ENCODE measurements around the gene AVPR2. TPM values are rescaled to one million over a fixed set of nuclear protein-coding genes. Genes with fewer than 3 reads are reported as not detected.
A peak's percentile ranks its signal among the peaks of the same experiment; 100 is the strongest.

Gene AVPR2
- total and polyA plus RNA-seq, 4 donors = 0.05 TPM; not detected in 3

- no peak for TF ChIP-seq SP1 (IDR thresholded peaks at IDR 0.05)
- TF ChIP-seq FOXA1 (IDR thresholded peaks at IDR 0.05) = no peak
- TF ChIP-seq MAX (IDR thresholded peaks at IDR 0.05) = no peak
These were observed 40.3 kb downstream of the AVPR2 start (continued) for GRCh38 chrX:153944800-153945150.

DNA sequence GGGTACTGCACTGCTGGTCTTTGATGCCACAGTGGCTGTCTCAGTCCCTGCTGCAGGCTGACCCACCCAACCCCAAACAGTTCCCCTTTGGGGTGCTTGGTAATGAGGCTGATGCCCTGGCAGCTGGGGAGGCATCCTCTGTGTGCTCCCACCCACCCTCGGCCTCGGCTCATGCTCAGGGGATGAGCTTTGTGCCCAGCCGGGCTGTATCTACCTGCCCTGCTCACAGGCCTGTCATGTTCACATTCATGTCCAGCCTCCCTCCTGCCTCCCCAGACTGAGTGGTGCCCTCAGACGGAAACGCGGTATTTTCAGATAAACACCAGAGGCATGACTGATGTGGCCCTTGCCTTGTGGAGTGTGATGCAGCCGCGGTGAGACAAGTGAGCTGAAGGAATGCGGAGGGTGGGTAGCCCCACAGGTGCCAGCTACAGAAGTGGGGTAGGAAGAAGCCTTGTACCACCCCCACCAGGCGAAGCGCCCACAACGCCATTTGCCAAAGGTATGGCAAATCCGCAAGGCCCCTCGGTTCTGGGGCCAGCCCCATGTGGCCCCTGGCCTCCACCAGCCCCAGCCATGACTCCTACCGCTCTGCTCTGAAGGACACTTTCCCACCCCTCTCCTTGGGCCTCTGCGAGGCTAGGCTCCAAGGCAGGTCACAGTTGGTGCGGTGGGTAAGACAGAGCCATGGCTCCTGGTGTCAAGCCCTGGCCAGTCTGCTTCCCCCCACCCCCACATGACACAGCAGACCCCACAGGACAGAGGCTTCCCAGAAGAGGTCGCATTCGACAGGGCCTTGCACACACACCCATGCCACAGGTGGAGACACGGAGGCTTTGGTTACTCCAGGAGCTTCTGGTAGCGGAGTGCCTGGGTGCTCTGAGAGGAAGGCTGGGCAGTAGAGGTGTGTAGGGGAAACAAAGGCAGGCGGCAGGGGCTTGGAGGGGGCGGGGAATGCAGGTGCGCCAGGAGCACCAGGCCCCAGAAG lies 41.8 kb downstream of the AVPR2 start:
- DNase-seq (ENCODE audit: low spot score) = no peak

DNA sequence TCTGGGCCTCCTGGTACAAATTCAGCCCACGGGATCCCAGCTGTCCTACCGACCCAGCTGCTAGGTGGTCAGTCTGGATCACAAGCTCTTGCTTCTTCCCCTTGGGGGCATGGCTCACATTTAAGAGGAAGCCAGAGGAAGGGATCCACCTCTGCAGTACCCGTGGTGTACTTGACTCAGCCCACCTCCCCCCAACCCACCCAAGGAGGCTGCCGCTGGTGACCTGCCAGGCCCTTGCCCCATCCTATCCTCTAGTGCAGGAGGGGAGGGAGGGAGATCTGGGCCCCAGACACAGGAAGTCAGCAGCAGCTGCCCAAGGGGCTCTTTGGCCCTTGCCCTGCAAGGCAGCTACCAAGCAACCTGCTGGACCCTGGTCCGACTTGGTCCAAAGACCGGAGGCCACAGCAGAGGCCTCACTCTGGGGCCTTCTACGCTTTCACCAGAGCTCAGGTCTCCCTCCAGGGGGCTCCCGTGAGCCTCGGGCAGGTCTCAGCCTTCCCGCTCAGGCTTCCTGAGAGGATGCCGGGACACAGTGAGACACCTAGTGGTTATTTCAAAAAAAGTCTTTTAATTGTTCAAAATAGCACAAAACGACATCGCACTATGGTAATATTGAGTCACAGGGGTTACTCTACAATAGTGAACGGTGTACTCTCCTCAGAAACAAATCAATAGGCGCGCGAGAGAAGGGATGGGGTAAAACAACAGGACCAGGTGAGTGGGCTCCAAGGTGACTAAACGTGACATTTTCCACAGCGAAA lies 42.7 kb downstream of the AVPR2 start:
- peak; percentile 74 for DNase-seq (ENCODE audit: low spot score)
- no peak overlapping the region for H3K27ac ChIP-seq (ENCODE audit: low read depth in 1 of 2, low read length in 2 of 2)
- peaks cover 5 to 29% (median 14%) of the 10 kb centered on the region in 4 donors for H3K36me3 ChIP-seq (ENCODE audit: control insufficient read depth in 4 of 4, insufficient read depth in 3 of 4, low read depth in 1 of 4, low read length in 3 of 4)
- TF ChIP-seq, protein P1, sequence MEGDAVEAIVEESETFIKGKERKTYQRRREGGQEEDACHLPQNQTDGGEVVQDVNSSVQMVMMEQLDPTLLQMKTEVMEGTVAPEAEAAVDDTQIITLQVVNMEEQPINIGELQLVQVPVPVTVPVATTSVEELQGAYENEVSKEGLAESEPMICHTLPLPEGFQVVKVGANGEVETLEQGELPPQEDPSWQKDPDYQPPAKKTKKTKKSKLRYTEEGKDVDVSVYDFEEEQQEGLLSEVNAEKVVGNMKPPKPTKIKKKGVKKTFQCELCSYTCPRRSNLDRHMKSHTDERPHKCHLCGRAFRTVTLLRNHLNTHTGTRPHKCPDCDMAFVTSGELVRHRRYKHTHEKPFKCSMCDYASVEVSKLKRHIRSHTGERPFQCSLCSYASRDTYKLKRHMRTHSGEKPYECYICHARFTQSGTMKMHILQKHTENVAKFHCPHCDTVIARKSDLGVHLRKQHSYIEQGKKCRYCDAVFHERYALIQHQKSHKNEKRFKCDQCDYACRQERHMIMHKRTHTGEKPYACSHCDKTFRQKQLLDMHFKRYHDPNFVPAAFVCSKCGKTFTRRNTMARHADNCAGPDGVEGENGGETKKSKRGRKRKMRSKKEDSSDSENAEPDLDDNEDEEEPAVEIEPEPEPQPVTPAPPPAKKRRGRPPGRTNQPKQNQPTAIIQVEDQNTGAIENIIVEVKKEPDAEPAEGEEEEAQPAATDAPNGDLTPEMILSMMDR (IDR thresholded peaks at IDR 0.05; ENCODE audit: low read depth, low read length, missing input control) = peak; percentile 68
- TF ChIP-seq YY1 (IDR thresholded peaks at IDR 0.05) = no peak
- TF ChIP-seq RAD21 (IDR thresholded peaks at IDR 0.05) = peak; percentile 78 to 92
- no peak for TF ChIP-seq EGR1 (IDR thresholded peaks at IDR 0.05; ENCODE audit: low read depth in 2 of 2)
- TF ChIP-seq SP1 (IDR thresholded peaks at IDR 0.05) = no peak
- TF ChIP-seq GABPA (IDR thresholded peaks at IDR 0.05 in 1 of 2, conservative IDR thresholded peaks at IDR 0.05 in 1 of 2) = no peak
- TF ChIP-seq REST (IDR thresholded peaks at IDR 0.05) = no peak
- no peak for TF ChIP-seq TAF1 (conservative IDR thresholded peaks at IDR 0.05)
- peak in 1 of 2 donors; percentile 47 for TF ChIP-seq HNF4A (conservative IDR thresholded peaks at IDR 0.05)
- no peak for TF ChIP-seq JUND (IDR thresholded peaks at IDR 0.05)
- no peak overlapping the region for H3K4me3 ChIP-seq (ENCODE audit: low read depth in 1 of 3, low read length in 3 of 3)
- no peaks in the 10 kb centered on the region for H3K27me3 ChIP-seq (ENCODE audit: control insufficient read depth in 4 of 4, insufficient read depth in 4 of 4, low read length in 3 of 4)
- no peak overlapping the region for H3K9ac ChIP-seq (ENCODE audit: low read depth in 1 of 2, low read length in 2 of 2)
- no peaks in the 10 kb centered on the region for H3K9me3 ChIP-seq (ENCODE audit: control insufficient read depth in 4 of 4, low read length in 3 of 4)
- 35% methylated on average over 19 of the region's 19 CpGs for WGBS
- H3K4me1 ChIP-seq (ENCODE audit: control insufficient read depth in 4 of 4, insufficient read depth in 4 of 4, low read length in 3 of 4) = peaks cover 0 to 5% (median 0%) of the 10 kb centered on the region in 4 donors

More for the DNA sequence above, 41.8 kb downstream of the AVPR2 start:
- Histone ChIP-seq H3K27ac (ENCODE audit: low read depth in 1 of 2, low read length in 2 of 2) (no peak overlapping the region), H3K27me3 (ENCODE audit: control insufficient read depth in 4 of 4, insufficient read depth in 4 of 4, low read length in 3 of 4) (no peaks in the 10 kb centered on the region), H3K4me3 (ENCODE audit: low read depth in 1 of 3, low read length in 3 of 3) (no peak overlapping the region), H3K36me3 (ENCODE audit: control insufficient read depth in 4 of 4, insufficient read depth in 3 of 4, low read depth in 1 of 4, low read length in 3 of 4) (peaks cover 3 to 19% (median 10%) of the 10 kb centered on the region in 4 donors), H3K4me1 (ENCODE audit: control insufficient read depth in 4 of 4, insufficient read depth in 4 of 4, low read length in 3 of 4) (peaks cover 0 to 7% (median 0%) of the 10 kb centered on the region in 4 donors), H3K9me3 (ENCODE audit: control insufficient read depth in 4 of 4, low read length in 3 of 4) (no peaks in the 10 kb centered on the region), H3K9ac (ENCODE audit: low read depth in 1 of 2, low read length in 2 of 2) (no peak overlapping the region)
- 90% methylated on average over 24 of the region's 24 CpGs for WGBS
- no peak for TF ChIP-seq ATF3 (IDR thresholded peaks at IDR 0.05)
- TF ChIP-seq RAD21 (IDR thresholded peaks at IDR 0.05) = no peak
- TF ChIP-seq, protein P2, sequence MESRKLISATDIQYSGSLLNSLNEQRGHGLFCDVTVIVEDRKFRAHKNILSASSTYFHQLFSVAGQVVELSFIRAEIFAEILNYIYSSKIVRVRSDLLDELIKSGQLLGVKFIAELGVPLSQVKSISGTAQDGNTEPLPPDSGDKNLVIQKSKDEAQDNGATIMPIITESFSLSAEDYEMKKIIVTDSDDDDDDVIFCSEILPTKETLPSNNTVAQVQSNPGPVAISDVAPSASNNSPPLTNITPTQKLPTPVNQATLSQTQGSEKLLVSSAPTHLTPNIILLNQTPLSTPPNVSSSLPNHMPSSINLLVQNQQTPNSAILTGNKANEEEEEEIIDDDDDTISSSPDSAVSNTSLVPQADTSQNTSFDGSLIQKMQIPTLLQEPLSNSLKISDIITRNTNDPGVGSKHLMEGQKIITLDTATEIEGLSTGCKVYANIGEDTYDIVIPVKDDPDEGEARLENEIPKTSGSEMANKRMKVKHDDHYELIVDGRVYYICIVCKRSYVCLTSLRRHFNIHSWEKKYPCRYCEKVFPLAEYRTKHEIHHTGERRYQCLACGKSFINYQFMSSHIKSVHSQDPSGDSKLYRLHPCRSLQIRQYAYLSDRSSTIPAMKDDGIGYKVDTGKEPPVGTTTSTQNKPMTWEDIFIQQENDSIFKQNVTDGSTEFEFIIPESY (IDR thresholded peaks at IDR 0.05) = no peak
- TF ChIP-seq TAF1 (conservative IDR thresholded peaks at IDR 0.05) = no peak
- no peak for TF ChIP-seq JUND (IDR thresholded peaks at IDR 0.05)
- TF ChIP-seq EGR1 (IDR thresholded peaks at IDR 0.05; ENCODE audit: low read depth in 2 of 2) = no peak
- no peak for TF ChIP-seq NR2F2 (IDR thresholded peaks at IDR 0.05)
- TF ChIP-seq HNF4A (conservative IDR thresholded peaks at IDR 0.05) = no peak
- no peak for TF ChIP-seq SP1 (IDR thresholded peaks at IDR 0.05)
- TF ChIP-seq HNF4G (IDR thresholded peaks at IDR 0.05) = no peak
- TF ChIP-seq YY1 (IDR thresholded peaks at IDR 0.05) = no peak
